Lower leg skin (tissue), 3 donors: ENCODE results near the gene HSPA5.
"Not testable (repeated sequence)": the region's sequence is repeated elsewhere in the genome, so short reads cannot be mapped to it uniquely, and the experiment has no call there.

Source experiments
- POLR2A ChIP-seq, 2 donors: fragments of 450-650 bp; IDR thresholded peaks; one replicate each; pipeline ENCODE4 v1.6.1; 2016 to 2017; ENCODE audit warnings: antibody characterized with exemption in 2 of 2, mild to moderate bottlenecking in 1 of 2, moderate library complexity in 1 of 2
- TF ChIP-seq, protein P1 (sequence below), 3 donors: fragments of 450-650 bp; IDR thresholded peaks; one replicate each; pipeline ENCODE4 v1.5.1; 2016; ENCODE audit warnings: antibody characterized with exemption in 3 of 3, mild to moderate bottlenecking in 3 of 3, moderate library complexity in 2 of 3

DNA sequence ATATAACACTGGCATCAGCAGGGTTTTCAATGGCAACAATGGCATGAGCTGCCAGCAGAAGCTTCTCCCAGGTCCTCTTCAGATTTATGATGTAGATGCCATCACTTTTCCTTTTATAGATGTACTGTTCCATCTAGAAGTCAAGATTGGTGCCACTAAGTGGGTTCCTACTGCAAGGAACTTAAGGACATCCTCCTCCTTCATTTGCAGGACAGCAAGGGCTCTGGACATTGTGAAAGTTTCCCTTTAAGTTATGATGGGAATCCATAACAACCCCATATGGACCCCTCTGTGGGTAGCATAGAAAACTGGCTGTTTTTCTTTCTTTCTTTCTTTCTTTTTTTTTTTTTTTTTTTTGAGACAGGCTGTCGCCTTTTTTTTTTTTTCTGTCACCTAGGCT is 45.6 kb downstream of the HSPA5 start:
- TF ChIP-seq, protein P1, sequence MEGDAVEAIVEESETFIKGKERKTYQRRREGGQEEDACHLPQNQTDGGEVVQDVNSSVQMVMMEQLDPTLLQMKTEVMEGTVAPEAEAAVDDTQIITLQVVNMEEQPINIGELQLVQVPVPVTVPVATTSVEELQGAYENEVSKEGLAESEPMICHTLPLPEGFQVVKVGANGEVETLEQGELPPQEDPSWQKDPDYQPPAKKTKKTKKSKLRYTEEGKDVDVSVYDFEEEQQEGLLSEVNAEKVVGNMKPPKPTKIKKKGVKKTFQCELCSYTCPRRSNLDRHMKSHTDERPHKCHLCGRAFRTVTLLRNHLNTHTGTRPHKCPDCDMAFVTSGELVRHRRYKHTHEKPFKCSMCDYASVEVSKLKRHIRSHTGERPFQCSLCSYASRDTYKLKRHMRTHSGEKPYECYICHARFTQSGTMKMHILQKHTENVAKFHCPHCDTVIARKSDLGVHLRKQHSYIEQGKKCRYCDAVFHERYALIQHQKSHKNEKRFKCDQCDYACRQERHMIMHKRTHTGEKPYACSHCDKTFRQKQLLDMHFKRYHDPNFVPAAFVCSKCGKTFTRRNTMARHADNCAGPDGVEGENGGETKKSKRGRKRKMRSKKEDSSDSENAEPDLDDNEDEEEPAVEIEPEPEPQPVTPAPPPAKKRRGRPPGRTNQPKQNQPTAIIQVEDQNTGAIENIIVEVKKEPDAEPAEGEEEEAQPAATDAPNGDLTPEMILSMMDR (IDR thresholded peaks at IDR 0.05) = not testable (repeated sequence)
- not testable (repeated sequence) for TF ChIP-seq POLR2A (IDR thresholded peaks at IDR 0.05)
